Measurements from ENCODE around the gene CBX2.

Gene CBX2

DNA sequence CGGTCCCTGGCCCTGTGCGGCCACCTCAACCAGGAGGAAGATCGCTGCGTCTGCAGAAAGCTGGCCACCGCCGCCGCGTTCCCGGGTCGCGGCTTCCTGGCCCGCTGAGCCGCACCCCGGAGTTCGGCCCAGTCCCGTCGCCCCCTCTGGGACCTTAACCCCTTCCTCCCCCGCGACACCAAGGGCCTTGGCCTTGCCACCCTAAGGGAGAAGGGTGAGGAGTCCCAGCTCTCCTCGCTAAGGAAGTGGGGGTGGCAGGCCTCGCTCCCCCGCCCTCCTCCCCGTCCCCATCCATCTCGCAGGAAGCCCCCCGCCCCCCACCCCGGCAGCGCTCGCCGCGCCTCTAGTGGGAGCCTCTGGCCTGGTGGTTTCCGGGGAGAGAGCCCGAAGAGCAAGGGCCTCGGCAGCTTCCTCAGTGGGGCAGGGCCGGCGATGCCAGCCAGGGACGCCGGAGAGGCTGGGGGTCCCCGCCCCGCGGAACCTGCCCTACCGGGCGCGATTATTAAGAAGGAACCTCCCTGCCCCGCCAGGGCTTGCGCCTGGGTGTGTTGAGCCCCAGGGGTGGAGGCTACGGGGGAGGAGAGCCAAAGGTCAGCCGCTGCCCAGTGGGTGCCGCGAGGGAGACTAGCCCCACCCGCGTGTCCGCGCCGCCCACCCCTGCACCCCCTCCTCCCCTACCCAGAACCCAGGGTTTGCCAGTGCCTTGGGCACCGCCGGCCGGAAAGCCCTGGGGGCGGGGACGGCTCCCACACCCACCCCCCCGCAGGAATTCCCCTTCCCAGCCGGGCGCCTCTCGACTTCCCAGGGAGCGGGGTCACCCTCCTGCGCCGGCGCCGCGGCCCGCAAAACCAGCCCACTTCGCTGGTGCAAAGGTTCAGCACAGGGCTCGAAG is 54.5 kb downstream of the CBX2 start:
- no peak for DNase-seq

DNA sequence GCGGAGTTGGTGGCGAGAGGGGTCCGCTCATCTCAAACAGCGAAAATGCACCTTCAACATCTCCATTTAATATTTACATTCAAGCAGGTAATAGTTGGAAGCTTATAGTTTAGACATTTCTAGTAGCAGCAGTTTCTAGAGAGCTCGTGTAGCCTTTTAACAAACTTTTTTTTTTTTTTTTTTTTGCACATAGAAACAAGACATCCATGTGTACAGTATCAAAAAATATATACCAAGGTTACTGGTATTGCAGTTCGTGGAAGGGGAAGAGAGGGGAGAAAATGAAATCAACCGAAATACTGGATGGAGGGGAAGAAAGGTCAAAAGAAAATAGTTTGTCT is 55.1 kb downstream of the CBX2 start:
- no peak for DNase-seq

DNA sequence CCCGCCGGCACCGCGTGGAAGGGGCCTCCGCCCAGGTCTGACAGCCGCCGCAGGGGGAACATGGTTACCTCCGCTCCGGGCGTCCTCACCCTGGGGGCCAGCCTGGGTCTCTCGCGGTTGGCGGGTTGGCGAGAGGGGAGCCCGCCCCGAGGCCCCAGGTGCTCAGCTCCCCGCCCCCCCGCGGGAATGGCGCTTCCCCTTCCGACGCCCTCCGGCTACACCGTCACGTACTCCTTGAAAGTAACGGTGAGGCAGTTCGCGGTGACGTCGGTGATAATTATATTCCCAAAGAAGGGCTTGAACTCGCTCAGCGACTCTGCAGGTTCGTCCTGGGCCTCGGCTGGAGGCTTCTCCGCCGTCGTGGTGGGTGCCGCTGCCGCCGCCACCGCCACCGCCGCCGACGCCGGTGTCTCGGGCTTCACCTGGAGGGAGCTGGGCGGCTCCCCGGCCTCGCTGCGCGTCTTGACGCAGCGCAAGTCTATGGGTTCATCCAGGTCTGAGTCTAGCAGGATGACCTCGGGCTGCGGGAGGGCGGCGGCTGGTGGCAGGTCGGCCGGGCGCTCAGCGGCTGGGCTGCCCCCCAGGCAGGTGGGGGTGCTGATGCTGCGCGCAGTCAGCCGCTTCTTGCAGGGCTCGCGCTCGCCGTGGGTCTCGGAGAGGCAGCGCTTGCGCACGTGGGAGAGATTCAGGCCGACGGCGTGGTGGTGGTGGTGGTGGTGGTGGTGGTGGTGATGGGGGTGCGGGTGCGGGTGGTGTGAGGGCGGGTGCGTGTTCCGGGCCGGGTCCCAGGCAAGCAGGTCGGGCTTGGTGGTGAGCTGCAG is 56.0 kb downstream of the CBX2 start:
- no peak for DNase-seq

DNA sequence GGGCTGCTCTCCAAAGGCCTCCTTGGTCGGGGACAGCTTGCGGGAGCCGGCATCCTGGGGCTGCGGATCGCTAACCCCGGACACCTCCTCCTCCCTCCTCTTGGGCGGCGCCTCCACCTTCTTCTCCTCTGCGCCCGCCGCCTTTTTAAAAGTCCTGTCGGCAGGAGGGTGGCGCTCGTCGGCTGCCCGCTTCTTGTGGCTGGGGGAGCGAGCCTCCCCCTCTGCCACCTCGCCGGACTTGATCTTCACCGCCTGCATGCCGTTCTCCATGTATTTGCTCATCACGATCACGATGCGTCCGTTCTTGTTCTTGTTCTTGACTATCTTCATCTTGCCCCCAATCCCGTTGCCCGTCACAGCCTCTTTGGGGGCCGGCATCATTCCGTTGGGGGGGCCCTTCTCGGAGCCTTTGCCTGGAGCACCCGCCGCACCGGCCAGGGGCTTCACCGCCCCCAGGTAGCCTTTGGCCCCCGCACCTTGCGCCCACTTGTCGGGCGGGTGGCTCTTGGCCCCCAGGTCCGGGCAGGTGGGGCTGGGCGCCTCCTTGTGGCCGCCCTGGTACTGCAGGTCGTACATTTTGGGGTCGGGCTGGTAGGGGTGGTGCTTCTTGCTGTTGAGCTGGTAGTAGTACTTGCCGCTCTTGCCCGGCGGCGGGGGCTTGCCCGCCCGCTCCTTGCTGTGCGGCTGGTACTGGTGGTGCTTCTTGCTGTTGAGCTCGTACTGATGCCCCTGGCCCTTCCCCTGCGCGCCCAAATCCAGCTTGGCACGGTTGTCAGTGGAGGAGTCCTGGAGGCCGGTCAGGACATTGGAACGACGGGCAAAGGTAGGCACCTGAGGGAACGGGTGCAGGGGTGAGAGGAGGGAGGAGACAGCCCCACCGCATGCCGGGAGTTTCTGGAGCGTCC is 56.9 kb downstream of the CBX2 start:
- no peak for DNase-seq

DNA sequence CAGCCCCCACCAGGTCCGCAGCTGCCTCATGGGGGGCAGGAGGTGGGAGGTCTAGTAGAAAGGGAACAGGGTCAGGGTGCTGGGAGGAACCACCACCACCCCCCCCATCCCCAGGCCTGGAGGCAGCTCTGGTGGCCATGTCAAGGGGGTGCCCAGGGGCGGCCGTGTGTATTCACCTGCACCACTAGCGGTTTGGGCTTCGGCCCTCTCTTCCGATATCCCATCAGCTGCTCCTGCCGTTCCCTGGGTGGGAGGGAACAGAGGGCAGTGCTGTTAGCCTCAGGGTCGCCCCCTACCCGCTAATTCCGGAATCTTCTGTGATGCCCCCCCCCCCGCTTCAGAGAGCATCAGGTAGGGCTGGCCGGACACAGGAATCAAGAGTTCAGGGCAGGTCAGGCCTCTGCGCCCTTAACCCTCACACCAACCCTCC is 57.5 kb downstream of the CBX2 start:
- DNase-seq, result no peak

DNA sequence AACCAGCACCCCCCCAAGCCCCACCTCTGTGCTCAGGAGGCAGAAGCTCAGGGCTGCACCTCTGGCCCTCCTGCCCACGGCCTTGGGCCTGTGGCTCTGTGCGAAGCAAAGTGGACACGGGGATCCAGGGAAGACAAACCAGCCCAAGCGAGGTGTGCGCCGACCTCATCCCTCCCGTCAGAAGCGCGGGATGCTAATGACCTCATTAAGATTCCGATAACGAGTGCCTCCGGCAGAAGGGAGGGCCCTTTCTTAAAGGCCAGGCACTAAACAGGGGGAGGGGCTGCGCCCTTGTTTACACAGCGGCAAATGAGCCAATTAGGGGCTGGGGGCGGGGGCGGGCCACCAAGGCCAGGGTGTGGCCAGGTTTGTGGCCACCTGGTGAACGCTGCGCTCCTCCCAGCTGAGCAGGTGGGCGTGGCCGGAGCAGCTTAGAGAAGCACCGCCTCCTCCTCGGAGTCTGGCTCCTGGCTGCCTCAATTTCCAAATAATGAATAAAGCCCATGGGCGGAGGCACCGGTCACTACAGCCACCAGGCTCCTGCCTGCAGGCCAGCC is 58.1 kb downstream of the CBX2 start:
- DNase-seq, result no peak

DNA sequence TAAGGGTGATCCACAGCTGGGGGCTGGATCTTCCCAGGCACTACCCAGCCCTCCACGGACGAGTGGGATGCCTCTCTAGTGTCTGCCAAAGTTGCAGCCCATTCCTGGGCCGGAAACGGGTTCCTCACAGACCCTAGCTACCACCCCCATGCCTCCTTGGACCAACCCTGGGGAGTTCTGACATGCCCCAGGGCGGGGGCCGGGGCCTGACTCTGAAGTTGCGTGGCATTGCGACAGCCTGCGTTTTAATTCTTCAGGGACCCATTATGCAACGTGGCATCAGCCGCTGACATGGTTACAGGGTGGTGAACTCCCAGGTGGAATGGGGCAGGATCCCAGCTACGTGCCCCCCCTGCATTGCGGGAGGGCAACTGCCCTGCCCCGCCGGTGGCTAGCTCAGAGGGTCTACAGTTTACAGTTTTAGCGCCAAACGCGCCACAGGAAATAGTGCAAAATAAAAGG is 58.6 kb downstream of the CBX2 start:
- no peak for DNase-seq

DNA sequence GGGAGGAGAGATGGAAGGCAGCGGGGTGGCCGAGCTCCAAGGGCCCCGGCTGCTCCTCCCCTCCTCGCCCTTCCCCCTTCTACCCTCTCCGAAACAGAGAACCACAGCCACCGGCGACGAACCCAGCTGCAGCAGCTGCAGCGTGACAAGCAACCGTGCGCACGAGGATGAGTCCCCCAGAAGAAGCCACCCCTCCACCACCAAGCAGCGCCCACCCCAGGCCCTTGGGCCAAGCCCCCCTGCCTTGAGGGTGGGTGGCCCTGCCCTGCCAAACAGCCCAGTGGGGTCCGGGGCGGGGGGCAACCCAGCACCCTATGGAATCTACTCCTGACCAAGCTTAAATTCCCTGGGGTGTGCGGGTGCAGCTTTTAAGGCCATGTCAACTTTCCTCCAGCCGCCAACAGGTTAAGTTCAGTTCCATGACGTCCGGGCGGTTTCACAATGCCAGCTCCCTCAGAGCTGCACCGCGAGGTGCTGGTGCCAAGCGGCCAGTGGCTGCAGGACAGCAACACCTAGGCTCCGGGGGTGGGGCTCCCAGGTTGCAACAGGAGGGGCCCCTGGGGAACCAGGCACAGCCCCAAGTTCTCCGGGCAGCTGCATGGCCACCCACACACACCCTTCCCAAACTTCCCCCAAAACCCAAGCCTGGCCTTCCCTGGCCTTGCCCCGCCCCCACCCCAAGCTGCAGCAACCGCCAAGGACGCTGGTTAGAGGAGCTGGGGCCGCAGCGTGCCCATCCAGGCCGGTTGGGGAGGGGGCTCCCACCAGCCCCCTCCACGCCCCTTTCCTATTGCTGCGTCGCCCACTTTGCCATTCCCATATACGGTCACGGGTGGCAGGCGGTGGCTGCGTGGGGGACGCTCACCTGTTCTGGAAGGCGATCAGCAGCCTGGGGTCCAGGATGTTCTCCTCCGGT is 59.3 kb downstream of the CBX2 start:
- DNase-seq, result peak; percentile 17

All from stimulated activated naive CD4-positive, alpha-beta T cell treated with Interleukin-2 at 50 U/mL for 16 hours (primary cell).